OCI-LY7 (cell line): ENCODE results near the gene EML3. TPM values are rescaled to one million over a fixed set of nuclear protein-coding genes. Genes with fewer than 3 reads are reported as not detected.

Source experiments
- BruUV-seq: library from RNA; stranded (reverse); fragments of 400-500 nt; replicated peaks from 2 replicates; lab custom pipeline; 2021; lab: Mats Ljungman, UMichigan
- CTCF ChIA-PET: fragments of 300-600 bp; sonication (Branson Sonifier 250); formaldehyde crosslinking; loops from one replicate; lab custom pipeline; 2022; ENCODE audit warnings: antibody characterized with exemption; ENCODE audit not compliant: unreplicated experiment; lab: Charles Lee
- POLR2A ChIA-PET: fragments of 300-600 bp; sonication (Branson Sonifier 250); formaldehyde crosslinking; loops from one replicate; lab custom pipeline; 2022; ENCODE audit warnings: antibody characterized with exemption; lab: Charles Lee
- DNase-seq: peaks from one replicate; pipeline ENCODE4 v3.0.0-alpha.2; 2015; ENCODE audit warnings: low spot score
- H2AFZ ChIP-seq: fragments of 200-600 bp; sonication (generic), shearing (Covaris generic); 2 replicates; pipeline ENCODE4 v1.6.1; 2014; ENCODE audit warnings: mild to moderate bottlenecking, antibody characterized with exemption, low read length, moderate library complexity
- H3K27ac ChIP-seq: fragments of 200-600 bp; sonication (generic); 2 replicates; pipeline ENCODE4 v1.5.1; 2014; ENCODE audit warnings: mixed run types, low read depth, mild to moderate bottlenecking, moderate library complexity, low read length, inconsistent platforms; ENCODE audit not compliant: poor library complexity, severe bottlenecking
- H3K36me3 ChIP-seq: fragments of 200-600 bp; sonication (generic); 2 replicates; pipeline ENCODE4 v1.6.1; 2014; ENCODE audit warnings: mild to moderate bottlenecking, antibody characterized with exemption, low read length, moderate library complexity, mixed read lengths; ENCODE audit not compliant: insufficient read depth
- H3K4me1 ChIP-seq: fragments of 200-600 bp; sonication (generic); 2 replicates; pipeline ENCODE4 v1.5.1; 2014; ENCODE audit warnings: mild to moderate bottlenecking, low read length; ENCODE audit not compliant: insufficient read depth, poor library complexity, severe bottlenecking
- H3K4me2 ChIP-seq: fragments of 200-600 bp; sonication (generic); 2 replicates; pipeline ENCODE4 v1.6.1; 2014; ENCODE audit warnings: mild to moderate bottlenecking, low read length
- H3K4me3 ChIP-seq: fragments of 200-600 bp; sonication (generic); 2 replicates; pipeline ENCODE4 v1.5.1; 2014; ENCODE audit warnings: mild to moderate bottlenecking, low read depth, low read length; ENCODE audit not compliant: poor library complexity, severe bottlenecking
- H3K79me2 ChIP-seq: fragments of 200-600 bp; sonication (generic); 2 replicates; pipeline ENCODE4 v1.6.1; 2016; ENCODE audit warnings: low read depth, mild to moderate bottlenecking, low read length, moderate library complexity, mixed read lengths; ENCODE audit not compliant: insufficient read depth
- H3K9me2 ChIP-seq: fragments of 200-600 bp; sonication (generic); 2 replicates; pipeline ENCODE4 v1.6.1; 2016; ENCODE audit warnings: mild to moderate bottlenecking, low read length, mixed read lengths; ENCODE audit not compliant: insufficient read depth
- H3K9me3 ChIP-seq: fragments of 200-600 bp; sonication (generic); 2 replicates; pipeline ENCODE4 v1.6.1; 2014; ENCODE audit warnings: mild to moderate bottlenecking, mixed run types, low read length, mixed read lengths
- H4K20me1 ChIP-seq: fragments of 200-600 bp; sonication (generic); 2 replicates; pipeline ENCODE4 v1.6.1; 2014; ENCODE audit warnings: mild to moderate bottlenecking, antibody characterized with exemption, low read length, moderate library complexity, mixed read lengths; ENCODE audit not compliant: insufficient read depth
- EZH2phosphoT487 ChIP-seq: fragments of 200-600 bp; sonication (generic); IDR thresholded peaks from 2 replicates; pipeline ENCODE4 v1.6.1; 2018; ENCODE audit warnings: low read depth, borderline replicate concordance, mild to moderate bottlenecking, mixed run types, antibody characterized with exemption, low read length, moderate library complexity, mixed read lengths
- intact Hi-C: fragments of 100-400 bp; cut with micrococcal nuclease; formaldehyde crosslinking; loops from one replicate; pipeline ENCODE4 v1.10.0; 2022; ENCODE audit not compliant: unreplicated experiment
- total RNA-seq, 2 experiments: library from RNA; depleted of rRNA in 1 of 2; stranded (reverse); fragments of >200 nt in 1 of 2; shearing (Covaris generic) in 1 of 2; gene quantifications; 2 replicates each; pipeline ENCODE4 v1.2.3, GENCODE V29; 2014 to 2022
- TF ChIP-seq, protein P1 (sequence below): fragments of 200-600 bp; sonication (generic); conservative IDR thresholded peaks from 2 replicates; pipeline ENCODE4 v1.5.1; 2014; ENCODE audit warnings: mild to moderate bottlenecking, antibody characterized with exemption, low read length, moderate library complexity, mixed read lengths

The EML3 gene
- total RNA-seq, 2 experiments from 2014 or later = 52.8 to 81.6 TPM

- DNase-seq = no peak
- no TSS peak for BruUV-seq
Measured at GRCh38 chr11:62554387-62555167, 58.0 kb downstream of the EML3 start.

GRCh38 chr11:62553839-62554361, 58.7 kb downstream of the EML3 start:
- no TSS peak for BruUV-seq
- H3K27ac ChIP-seq = no peak overlapping the region
- no peaks in the 10 kb centered on the region for H4K20me1 ChIP-seq
- ChIA-PET POLR2A (interaction anchor here (0.6 kb wide), 1 partner anchor 435 kb away, joined by 3 read pairs; no protein-coding TSS in a partner anchor), CTCF (no interaction called here)
- peaks cover 55% of the 10 kb centered on the region for H3K36me3 ChIP-seq
- intact Hi-C loops = no loop called here
- no peaks in the 10 kb centered on the region for H3K9me2 ChIP-seq
- TF ChIP-seq, protein P1, sequence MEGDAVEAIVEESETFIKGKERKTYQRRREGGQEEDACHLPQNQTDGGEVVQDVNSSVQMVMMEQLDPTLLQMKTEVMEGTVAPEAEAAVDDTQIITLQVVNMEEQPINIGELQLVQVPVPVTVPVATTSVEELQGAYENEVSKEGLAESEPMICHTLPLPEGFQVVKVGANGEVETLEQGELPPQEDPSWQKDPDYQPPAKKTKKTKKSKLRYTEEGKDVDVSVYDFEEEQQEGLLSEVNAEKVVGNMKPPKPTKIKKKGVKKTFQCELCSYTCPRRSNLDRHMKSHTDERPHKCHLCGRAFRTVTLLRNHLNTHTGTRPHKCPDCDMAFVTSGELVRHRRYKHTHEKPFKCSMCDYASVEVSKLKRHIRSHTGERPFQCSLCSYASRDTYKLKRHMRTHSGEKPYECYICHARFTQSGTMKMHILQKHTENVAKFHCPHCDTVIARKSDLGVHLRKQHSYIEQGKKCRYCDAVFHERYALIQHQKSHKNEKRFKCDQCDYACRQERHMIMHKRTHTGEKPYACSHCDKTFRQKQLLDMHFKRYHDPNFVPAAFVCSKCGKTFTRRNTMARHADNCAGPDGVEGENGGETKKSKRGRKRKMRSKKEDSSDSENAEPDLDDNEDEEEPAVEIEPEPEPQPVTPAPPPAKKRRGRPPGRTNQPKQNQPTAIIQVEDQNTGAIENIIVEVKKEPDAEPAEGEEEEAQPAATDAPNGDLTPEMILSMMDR = no peak
- TF ChIP-seq EZH2phosphoT487 = no peak
- no peak for DNase-seq
- H2AFZ ChIP-seq = no peak overlapping the region
- H3K9me3 ChIP-seq = no peaks in the 10 kb centered on the region
- H3K4me1 ChIP-seq = peaks cover 42% of the 10 kb centered on the region
- H3K4me2 ChIP-seq = no peak overlapping the region
- H3K4me3 ChIP-seq = no peak overlapping the region
- no peaks in the 10 kb centered on the region for H3K79me2 ChIP-seq

More at GRCh38 chr11:62554387-62555167, 58.0 kb downstream of the EML3 start:
- no peaks in the 10 kb centered on the region for H3K9me2 ChIP-seq
- no peaks in the 10 kb centered on the region for H3K9me3 ChIP-seq
- intact Hi-C loops = no loop called here
- peaks cover 42% of the 10 kb centered on the region for H3K4me1 ChIP-seq
- no peaks in the 10 kb centered on the region for H4K20me1 ChIP-seq
- H3K4me2 ChIP-seq = no peak overlapping the region
- H3K4me3 ChIP-seq = no peak overlapping the region
- no peaks in the 10 kb centered on the region for H3K79me2 ChIP-seq
- ChIA-PET POLR2A (interaction anchor here (1.0 to 1.2 kb wide), 2 partner anchors 12 to 37 kb away, joined by 3 to 4 read pairs; partner anchors contain the start of gene TUT1), CTCF (no interaction called here)
- TF ChIP-seq, protein P1 = no peak
- TF ChIP-seq EZH2phosphoT487 = no peak
- H3K36me3 ChIP-seq = peaks cover 62% of the 10 kb centered on the region
- H2AFZ ChIP-seq = no peak overlapping the region
- no peak overlapping the region for H3K27ac ChIP-seq
